LNCaP clone FGC (cell line): ENCODE data around the gene OR10H2.
A peak's percentile ranks its signal among the peaks of the same experiment; 100 is the strongest.

ENCODE experiments used
- DNase-seq: peaks from one replicate; pipeline ENCODE4 v3.0.0-alpha.2; 2011; ENCODE audit warnings: low read depth
- H3K4me3 ChIP-seq: 2 replicates; pipeline ENCODE4 v1.5.1; 2011; ENCODE audit warnings: mild to moderate bottlenecking, low read depth, low read length, control low read depth
- TF ChIP-seq, protein P1 (sequence below): IDR thresholded peaks from 2 replicates; pipeline ENCODE4 v1.5.1; 2012; ENCODE audit warnings: mild to moderate bottlenecking; ENCODE audit not compliant: control insufficient read depth, insufficient read depth; ENCODE audit errors: extremely low read depth

The OR10H2 gene

GRCh38 chr19:15701757-15702533, 25.9 kb upstream of the OR10H2 start:
- TF ChIP-seq, protein P1, sequence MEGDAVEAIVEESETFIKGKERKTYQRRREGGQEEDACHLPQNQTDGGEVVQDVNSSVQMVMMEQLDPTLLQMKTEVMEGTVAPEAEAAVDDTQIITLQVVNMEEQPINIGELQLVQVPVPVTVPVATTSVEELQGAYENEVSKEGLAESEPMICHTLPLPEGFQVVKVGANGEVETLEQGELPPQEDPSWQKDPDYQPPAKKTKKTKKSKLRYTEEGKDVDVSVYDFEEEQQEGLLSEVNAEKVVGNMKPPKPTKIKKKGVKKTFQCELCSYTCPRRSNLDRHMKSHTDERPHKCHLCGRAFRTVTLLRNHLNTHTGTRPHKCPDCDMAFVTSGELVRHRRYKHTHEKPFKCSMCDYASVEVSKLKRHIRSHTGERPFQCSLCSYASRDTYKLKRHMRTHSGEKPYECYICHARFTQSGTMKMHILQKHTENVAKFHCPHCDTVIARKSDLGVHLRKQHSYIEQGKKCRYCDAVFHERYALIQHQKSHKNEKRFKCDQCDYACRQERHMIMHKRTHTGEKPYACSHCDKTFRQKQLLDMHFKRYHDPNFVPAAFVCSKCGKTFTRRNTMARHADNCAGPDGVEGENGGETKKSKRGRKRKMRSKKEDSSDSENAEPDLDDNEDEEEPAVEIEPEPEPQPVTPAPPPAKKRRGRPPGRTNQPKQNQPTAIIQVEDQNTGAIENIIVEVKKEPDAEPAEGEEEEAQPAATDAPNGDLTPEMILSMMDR, result no peak
- peak; percentile 57 for DNase-seq
- no peak overlapping the region for H3K4me3 ChIP-seq

DNA sequence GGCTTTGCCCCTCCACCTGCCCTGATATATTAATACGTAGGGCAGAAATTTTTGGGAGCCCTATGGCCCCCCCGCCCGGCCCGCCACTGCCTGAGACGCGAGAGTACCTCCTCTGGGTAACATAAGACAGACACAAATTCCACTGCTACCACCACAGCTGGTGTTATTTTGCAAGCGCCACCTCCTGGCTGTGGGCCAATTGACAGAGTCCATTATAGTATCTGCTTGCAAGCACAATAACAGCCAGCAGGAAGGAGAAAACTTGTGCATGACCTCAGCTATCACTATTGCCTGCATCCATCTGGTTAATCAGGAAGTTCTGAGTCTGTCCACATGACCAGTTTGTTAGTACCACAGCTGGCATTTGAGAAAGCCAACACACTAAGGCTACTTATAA, 25.3 kb upstream of the OR10H2 start:
- H3K4me3 ChIP-seq, result no peak overlapping the region
- TF ChIP-seq, protein P1, result no peak
- DNase-seq, result peak; percentile 45

- TF ChIP-seq, protein P1, result no peak
- H3K4me3 ChIP-seq, result no peak overlapping the region
- no peak for DNase-seq
Observed at GRCh38 chr19:15714638-15715037, 13.2 kb upstream of the OR10H2 start.

- no peak overlapping the region for H3K4me3 ChIP-seq
- DNase-seq, result no peak
- TF ChIP-seq, protein P1, result no peak
Observed at GRCh38 chr19:15715642-15716041, 12.2 kb upstream of the OR10H2 start.

- no peak for DNase-seq
- TF ChIP-seq, protein P1, result no peak
- H3K4me3 ChIP-seq, result no peak overlapping the region
Observed at GRCh38 chr19:15717809-15718208, 10.0 kb upstream of the OR10H2 start.

DNA sequence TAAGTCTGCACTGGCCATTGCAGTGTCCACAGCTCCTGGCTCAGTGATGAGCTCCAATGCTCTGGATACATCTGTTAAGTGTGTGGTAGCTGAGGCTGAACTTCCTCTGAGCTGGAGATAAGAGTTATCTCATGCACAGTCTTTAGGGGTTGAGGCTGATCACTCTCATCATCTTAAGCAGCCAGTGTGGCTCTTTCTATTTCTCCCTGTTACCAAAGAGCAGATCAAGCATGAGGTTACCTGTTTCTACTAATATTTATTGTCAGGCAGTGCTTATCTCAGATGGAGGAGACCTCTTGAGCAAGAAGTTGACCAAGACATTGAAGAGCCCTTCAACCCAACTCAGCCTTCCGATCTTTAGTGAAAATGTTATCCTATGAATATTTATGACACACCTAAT, 6.6 kb upstream of the OR10H2 start:
- H3K4me3 ChIP-seq, result no peak overlapping the region
- no peak for DNase-seq
- TF ChIP-seq, protein P1, result no peak

- DNase-seq, result no peak
- TF ChIP-seq, protein P1, result no peak
- H3K4me3 ChIP-seq, result no peak overlapping the region
Observed at GRCh38 chr19:15722956-15723355, 4.9 kb upstream of the OR10H2 start.
